Measurements from ENCODE around the gene ARHGAP36.

DNA sequence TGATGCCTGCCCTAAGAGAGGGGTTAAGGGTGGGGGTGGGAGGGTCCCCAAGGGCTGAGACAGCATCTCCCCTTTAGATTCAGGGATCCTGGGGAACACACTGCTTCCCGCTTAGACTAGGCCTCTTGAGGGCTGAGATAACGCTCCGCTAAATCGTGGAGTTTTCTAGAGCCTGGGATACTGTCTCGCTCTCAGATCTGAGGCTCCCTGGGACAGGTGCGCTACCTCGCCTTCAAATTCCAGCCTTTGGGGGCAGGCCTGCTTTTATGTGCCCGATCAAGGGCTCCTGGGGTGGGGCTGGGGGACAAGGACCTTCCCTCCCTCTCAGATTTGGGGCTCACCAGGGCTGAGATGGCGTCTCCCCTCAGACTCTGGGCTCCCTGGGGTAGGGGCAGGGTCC lies 440 bp upstream of the ARHGAP36 start:
- TF ChIP-seq, protein P1, sequence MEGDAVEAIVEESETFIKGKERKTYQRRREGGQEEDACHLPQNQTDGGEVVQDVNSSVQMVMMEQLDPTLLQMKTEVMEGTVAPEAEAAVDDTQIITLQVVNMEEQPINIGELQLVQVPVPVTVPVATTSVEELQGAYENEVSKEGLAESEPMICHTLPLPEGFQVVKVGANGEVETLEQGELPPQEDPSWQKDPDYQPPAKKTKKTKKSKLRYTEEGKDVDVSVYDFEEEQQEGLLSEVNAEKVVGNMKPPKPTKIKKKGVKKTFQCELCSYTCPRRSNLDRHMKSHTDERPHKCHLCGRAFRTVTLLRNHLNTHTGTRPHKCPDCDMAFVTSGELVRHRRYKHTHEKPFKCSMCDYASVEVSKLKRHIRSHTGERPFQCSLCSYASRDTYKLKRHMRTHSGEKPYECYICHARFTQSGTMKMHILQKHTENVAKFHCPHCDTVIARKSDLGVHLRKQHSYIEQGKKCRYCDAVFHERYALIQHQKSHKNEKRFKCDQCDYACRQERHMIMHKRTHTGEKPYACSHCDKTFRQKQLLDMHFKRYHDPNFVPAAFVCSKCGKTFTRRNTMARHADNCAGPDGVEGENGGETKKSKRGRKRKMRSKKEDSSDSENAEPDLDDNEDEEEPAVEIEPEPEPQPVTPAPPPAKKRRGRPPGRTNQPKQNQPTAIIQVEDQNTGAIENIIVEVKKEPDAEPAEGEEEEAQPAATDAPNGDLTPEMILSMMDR (IDR thresholded peaks at IDR 0.05; ENCODE audit: insufficient read depth, low read length, poor library complexity, severe bottlenecking), result no peak
- TF ChIP-seq EZH2phosphoT487 (conservative IDR thresholded peaks at IDR 0.05; ENCODE audit: low read length), result no peak
